SK-N-SH treated with all-trans-retinoic acid at 6 μM for 48 hours (cell line): ENCODE results near the gene APOBEC4.

Experiments
- ARNTL ChIP-seq: fragments of 450-650 bp; formaldehyde crosslinking; IDR thresholded peaks from 2 replicates; pipeline ENCODE4 v1.5.0; 2020; ENCODE audit warnings: low read depth, mild to moderate bottlenecking, moderate library complexity, borderline replicate concordance
- CSDC2 ChIP-seq: fragments of 250-450 bp; sonication (Bioruptor Pico); IDR thresholded peaks from 2 replicates; pipeline ENCODE4 v1.5.0; 2020; ENCODE audit warnings: mild to moderate bottlenecking, moderate library complexity
- GLIS3 ChIP-seq: fragments of 250-450 bp; sonication (Bioruptor Pico); IDR thresholded peaks from 2 replicates; pipeline ENCODE4 v1.5.0; 2020; ENCODE audit warnings: mild to moderate bottlenecking, moderate library complexity
- PATZ1 ChIP-seq: fragments of 250-450 bp; sonication (Bioruptor Pico); IDR thresholded peaks from 2 replicates; pipeline ENCODE4 v1.8.0; 2020; ENCODE audit warnings: mild to moderate bottlenecking, moderate library complexity, borderline replicate concordance
- TOX ChIP-seq: fragments of 250-450 bp; sonication (Bioruptor Pico); IDR thresholded peaks from 2 replicates; pipeline ENCODE4 v1.8.0; 2021; ENCODE audit warnings: mild to moderate bottlenecking, moderate library complexity, borderline replicate concordance
- ZFP3 ChIP-seq: fragments of 250-450 bp; sonication (Bioruptor Pico); IDR thresholded peaks from 2 replicates; pipeline ENCODE4 v1.5.0; 2020; ENCODE audit warnings: mild to moderate bottlenecking, moderate library complexity
- ZNF565 ChIP-seq: fragments of 450-650 bp; formaldehyde crosslinking; conservative IDR thresholded peaks from 2 replicates; pipeline ENCODE4 v1.5.0; 2020; ENCODE audit warnings: low read depth, mild to moderate bottlenecking, moderate library complexity

GRCh38 chr1:183652107-183652506 lies 1.0 kb downstream of the APOBEC4 start:
- TF ChIP-seq ZFP3 (CRISPR knock-in tag) (no peak), CSDC2 (CRISPR knock-in tag) (no peak), PATZ1 (CRISPR knock-in tag) (no peak), TOX (CRISPR knock-in tag) (no peak), GLIS3 (no peak), ZNF565 (CRISPR knock-in tag) (no peak), ARNTL (no peak)
